ENCODE results near the gene MACROD2.

GRCh38 chr20:14299831-14300230 lies 304.5 kb downstream of the MACROD2 start:
- no peak for TF ChIP-seq CTCF (IDR thresholded peaks at IDR 0.05 in 2 of 3, conservative IDR thresholded peaks at IDR 0.05 in 1 of 3; ENCODE audit: borderline replicate concordance in 1 of 3, insufficient read depth in 1 of 3, low read depth in 2 of 3, low read length in 2 of 3)
- TF ChIP-seq YY1 (IDR thresholded peaks at IDR 0.05; ENCODE audit: extremely low read depth, insufficient replicate concordance, low read depth, low read length) = no peak
- no peak for TF ChIP-seq SIN3A (IDR thresholded peaks at IDR 0.05; ENCODE audit: low read depth)
- TF ChIP-seq CEBPB (IDR thresholded peaks at IDR 0.05; ENCODE audit: low read depth) = no peak
- no peak for TF ChIP-seq SRF (IDR thresholded peaks at IDR 0.05; ENCODE audit: low read depth)
- TF ChIP-seq CBX3 (IDR thresholded peaks at IDR 0.05; ENCODE audit: low read depth) = no peak
- TF ChIP-seq ZBTB33 (IDR thresholded peaks at IDR 0.05; ENCODE audit: extremely low read depth, insufficient replicate concordance, low read length) = no peak
- TF ChIP-seq EZH2phosphoT487 (IDR thresholded peaks at IDR 0.05; ENCODE audit: borderline replicate concordance) = no peak
- TF ChIP-seq POLR2AphosphoS5 (IDR thresholded peaks at IDR 0.05; ENCODE audit: low read depth, low read length) = no peak
- no peak for TF ChIP-seq RAD21 (IDR thresholded peaks at IDR 0.05; ENCODE audit: low read depth)
- TF ChIP-seq EZH2 (IDR thresholded peaks at IDR 0.05) = no peak
- TF ChIP-seq POLR2A (IDR thresholded peaks at IDR 0.05; ENCODE audit: borderline replicate concordance, extremely low read depth, insufficient read depth, insufficient read length) = no peak
- TF ChIP-seq MAX (IDR thresholded peaks at IDR 0.05) = no peak

Measured in HCT116 (cell line).